Stomach (tissue), 4 donors: ENCODE results near the gene ADAMTS15.

Source experiments
- CTCF ChIP-seq, 7 experiments: fragments of 450-650 bp in 4 of 7; fragments of 200-600 bp in 3 of 7; sonication (generic) in 3 of 7; IDR thresholded peaks; one replicate each; pipeline ENCODE4 v1.5.1; 2016 to 2019; ENCODE audit warnings: antibody characterized with exemption in 7 of 7, control low read depth in 2 of 7, mild to moderate bottlenecking in 1 of 7
- EP300 ChIP-seq: sonication (generic); formaldehyde crosslinking; IDR thresholded peaks from one replicate; pipeline ENCODE4 v1.6.1; 2017; ENCODE audit warnings: antibody characterized with exemption
- POLR2A ChIP-seq, 4 donors: fragments of 450-650 bp; IDR thresholded peaks; one replicate each; pipeline ENCODE4 v1.6.1; 2016; ENCODE audit warnings: antibody characterized with exemption in 4 of 4, control low read depth in 2 of 4, mild to moderate bottlenecking in 1 of 4, moderate library complexity in 1 of 4
- POLR2AphosphoS5 ChIP-seq, 3 donors: sonication (generic); formaldehyde crosslinking; IDR thresholded peaks; one replicate each; pipeline ENCODE4 v1.6.1; 2016; ENCODE audit warnings: antibody characterized with exemption in 3 of 3

- no peak for TF ChIP-seq CTCF (IDR thresholded peaks at IDR 0.05)
- TF ChIP-seq EP300 = no peak
- no peak for TF ChIP-seq POLR2AphosphoS5 (IDR thresholded peaks at IDR 0.05)
- no peak for TF ChIP-seq POLR2A (IDR thresholded peaks at IDR 0.05)
These were observed 23.3 kb upstream of the ADAMTS15 start for GRCh38 chr11:130425156-130425555.
